Right ventricle myocardium superior (tissue), 1 donor: ENCODE data around the gene DST. TPM values are rescaled to one million over a fixed set of nuclear protein-coding genes. Genes with fewer than 3 reads are reported as not detected.
A peak's percentile ranks its signal among the peaks of the same experiment; 100 is the strongest.

Source experiments
- ATAC-seq: fragments of 200-7000 bp; cut with Tn5 transposase; one replicate; pipeline ENCODE4 v1.9.1; 2020; ENCODE audit warnings: mild to moderate bottlenecking; ENCODE audit not compliant: poor library complexity
- DNase-seq: peaks from one replicate; pipeline ENCODE4 v3.0.0-alpha.2; 2020
- intact Hi-C: fragments of 100-400 bp; cut with DNase I; formaldehyde crosslinking; loops from one replicate; pipeline ENCODE4 v1.11.2; 2022
- total RNA-seq: library from RNA; stranded (reverse); fragmentation: NEBNext Ultra II Directional; extraction: Animal tissue kit (Norgen Biotek cat#: 25700); gene quantifications from one replicate; pipeline ENCODE4 v1.2.1, GENCODE V29; 2021
- donor health status: DM: no; HTN: yes; CAD: no; lungs with severe emphysema.

Gene DST
- total RNA-seq, 1 donor from 2014 or later, result 234 TPM

DNA sequence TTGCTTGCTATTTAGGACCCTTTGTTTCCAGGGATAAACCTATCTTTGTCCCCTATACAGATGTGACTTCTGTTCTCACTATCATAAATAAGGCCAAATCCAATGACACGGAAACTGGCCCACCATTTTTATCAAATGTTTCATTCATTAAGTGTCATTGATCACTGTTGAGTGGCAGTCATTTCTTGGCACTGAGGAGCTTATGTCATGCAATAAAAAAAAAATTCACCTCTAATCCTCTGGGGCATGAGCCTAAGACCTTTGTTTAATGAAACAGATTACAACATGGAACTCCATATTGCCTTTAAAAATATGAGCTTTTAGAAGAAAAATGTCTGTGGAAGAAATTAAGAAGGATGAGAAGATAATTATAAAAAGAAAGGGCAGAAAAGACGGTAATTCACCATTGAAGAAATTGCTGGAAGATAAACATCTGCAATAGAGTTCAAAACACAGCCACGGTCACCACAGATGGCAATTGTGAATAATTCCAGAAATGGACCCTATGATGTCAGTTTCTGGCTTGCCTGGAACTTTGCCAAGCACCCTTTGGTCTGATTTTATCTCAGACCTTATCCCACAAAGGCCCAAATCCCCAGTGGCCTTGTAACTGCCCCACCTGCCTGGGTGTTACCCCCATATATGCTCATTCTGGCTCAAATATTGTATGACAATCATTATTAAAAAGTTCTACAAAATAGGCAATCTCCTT, 91.1 kb downstream of the DST start:
- intact Hi-C loops, result no loop called here
- DNase-seq, result no peak
- no peak for ATAC-seq

DNA sequence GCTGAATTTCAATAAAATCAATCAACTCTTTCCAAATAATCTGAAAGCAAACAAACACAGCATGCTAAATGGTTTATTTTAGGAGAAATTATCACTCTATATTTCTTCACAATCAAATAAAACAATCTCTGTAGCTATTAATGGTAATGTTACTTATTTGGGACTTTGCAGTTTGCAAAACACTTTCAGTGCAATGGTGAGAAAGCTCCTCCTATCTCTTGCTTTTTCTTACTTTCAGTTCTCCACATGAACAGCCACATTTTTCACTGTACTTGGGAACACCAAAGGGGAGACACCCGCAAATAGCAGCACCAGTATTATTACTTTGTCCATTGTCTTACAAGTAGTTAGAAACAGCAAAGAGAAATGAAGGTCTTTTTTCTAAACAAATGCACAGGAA, 92.4 kb downstream of the DST start:
- intact Hi-C loops, result no loop called here
- DNase-seq (no peak), ATAC-seq (no peak)

DNA sequence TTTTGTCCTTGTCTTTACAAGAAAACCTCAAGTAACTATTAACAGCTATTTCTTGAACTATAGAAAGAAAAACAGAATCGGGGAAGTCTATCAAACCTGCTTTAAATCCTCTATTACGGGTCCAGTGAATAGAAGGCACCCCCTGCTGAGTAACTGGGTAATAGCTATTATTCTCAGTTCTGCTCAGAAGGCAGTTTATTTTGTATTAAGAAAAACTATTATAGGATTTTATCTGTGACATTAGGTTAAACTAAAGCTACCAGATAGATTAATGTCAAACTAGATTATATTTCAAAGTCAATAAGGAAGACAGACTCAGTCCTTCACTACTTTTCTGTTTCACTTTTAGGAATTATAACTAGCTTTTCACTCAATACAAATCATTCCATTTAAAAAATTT, 93.7 kb downstream of the DST start:
- ATAC-seq (peak; percentile 45), DNase-seq (no peak)
- intact Hi-C loops, result loop anchor here (10.0 kb wide), 1 partner anchor 54 kb away; no protein-coding TSS in a partner anchor

DNA sequence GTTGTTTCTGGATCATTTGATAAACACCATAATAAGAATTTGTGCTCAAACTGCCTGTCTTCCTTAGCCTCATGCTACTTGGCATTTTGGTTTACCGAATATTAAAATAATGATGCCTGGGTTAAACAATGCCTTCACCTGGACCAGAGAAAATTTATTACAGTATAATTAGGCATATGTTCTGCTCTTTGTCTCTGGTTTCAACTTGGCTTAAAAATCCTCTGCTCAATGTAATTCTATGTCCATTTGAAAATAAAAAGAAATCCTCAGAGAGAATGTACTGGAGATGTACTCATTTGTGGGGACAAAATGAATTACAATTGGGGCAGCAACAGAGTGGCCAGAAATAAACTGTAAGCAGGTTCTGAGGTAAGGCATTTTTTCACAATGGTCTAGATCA, 95.0 kb downstream of the DST start:
- DNase-seq (no peak), ATAC-seq (no peak)
- intact Hi-C loops, result loop anchor here (10.0 kb wide), 1 partner anchor 53 kb away; no protein-coding TSS in a partner anchor

DNA sequence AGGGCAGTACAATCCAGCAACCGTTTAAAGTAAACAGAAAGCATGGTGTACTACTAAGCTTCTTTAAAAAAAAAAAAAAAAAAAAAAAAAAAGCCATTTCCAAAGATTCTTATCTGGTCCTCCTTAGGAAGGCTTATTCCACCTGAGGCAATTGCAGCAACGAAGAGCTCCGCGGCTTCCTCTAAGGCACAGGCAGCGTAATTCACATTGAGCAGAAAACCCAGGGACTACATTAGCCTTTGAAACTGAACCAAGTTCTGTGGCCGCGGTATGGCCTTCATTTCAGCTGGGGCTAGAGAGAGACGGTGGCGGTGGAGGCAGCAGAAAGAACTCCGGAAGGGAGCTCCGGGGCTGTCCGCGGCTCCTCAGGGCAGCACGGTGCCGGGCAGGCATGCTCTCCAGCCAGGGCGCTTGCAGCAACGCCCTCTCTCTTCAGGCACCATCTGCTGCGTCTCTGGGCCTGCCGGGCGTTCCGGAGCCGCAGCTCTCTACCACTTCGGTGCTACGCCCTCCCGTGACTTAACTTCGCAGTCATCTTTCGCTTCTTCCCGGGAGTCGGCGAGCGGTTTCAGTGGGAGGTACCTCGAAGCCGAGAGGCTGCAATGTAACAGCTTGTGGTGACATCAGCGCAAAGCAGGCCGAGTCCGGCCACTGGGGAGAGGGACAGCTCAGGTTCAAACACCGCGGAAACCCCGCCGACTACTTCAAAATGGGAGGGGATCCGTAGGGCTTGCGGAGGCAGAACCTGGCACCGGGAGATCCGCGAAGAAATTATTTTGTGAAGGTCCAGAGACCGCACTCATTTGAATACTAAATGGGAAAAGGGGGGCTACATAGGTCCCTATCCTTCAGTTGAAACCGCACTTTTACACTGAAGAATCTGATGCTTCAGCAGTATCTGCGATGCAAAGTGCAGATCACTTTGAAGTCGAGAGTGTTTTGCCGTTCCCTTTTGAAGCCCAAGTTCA, 100.0 kb downstream of the DST start:
- intact Hi-C loops, result loop anchor here (10.0 kb wide), 1 partner anchor 48 kb away; no protein-coding TSS in a partner anchor
- DNase-seq, result peak; percentile 95
- ATAC-seq, result peak; percentile 96

DNA sequence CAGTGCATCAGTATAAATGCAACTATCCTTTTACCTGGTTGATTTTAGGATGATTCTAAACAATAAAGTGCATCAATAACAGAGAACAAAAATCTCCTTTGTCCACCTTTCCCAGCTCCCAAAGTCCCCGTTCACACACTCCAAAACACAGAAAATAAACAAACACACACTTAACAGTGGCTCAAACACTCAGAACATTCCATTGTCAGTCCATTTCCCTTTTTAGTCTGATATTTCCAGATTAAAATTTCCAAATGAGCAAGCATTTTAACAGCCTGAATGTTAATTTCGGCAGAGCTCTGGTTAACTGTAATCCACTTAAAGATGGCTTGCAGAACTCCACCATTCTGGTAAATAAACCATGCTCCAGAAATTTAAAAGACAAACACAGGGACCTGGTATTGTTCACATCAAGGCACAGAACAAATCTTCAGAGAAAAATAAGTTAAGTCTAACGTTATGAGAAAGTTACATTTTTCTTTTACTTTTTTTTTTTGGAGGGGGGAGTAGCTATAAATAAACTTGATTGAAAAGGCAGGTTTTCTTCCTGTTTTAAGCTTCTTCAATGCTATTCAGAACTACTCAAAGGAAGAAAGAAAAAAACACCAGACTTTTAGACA, 100.8 kb downstream of the DST start:
- DNase-seq (no peak), ATAC-seq (no peak)
- intact Hi-C loops, result loop anchor here (10.0 kb wide), 1 partner anchor 47 kb away; no protein-coding TSS in a partner anchor

DNA sequence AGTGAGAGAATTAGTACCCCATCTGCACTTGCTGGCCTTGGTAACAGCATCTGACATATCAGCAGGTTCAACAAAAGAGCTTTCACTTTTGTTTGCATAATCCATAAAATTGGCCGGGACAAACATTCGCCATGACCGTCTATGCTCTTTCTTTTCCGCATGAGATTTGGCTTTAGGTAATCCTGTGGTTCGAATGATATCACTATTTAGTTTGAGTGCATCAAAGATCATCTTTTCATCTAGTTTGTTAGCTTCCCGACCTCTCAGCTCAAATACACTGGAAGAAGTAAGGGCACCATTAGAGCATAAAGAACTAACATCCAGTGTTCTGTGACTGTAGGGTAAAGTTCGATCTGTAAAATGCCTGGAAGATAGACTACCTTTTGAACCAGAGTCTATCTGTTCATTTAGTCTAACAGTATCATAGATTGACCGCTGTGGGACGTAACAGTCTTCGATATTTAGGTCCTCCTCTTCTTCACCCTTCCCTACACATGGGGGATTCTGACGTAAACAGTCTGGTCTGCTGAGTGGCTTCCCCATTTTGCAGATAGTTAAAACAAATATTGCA, 101.6 kb downstream of the DST start:
- ATAC-seq (no peak), DNase-seq (no peak)

DNA sequence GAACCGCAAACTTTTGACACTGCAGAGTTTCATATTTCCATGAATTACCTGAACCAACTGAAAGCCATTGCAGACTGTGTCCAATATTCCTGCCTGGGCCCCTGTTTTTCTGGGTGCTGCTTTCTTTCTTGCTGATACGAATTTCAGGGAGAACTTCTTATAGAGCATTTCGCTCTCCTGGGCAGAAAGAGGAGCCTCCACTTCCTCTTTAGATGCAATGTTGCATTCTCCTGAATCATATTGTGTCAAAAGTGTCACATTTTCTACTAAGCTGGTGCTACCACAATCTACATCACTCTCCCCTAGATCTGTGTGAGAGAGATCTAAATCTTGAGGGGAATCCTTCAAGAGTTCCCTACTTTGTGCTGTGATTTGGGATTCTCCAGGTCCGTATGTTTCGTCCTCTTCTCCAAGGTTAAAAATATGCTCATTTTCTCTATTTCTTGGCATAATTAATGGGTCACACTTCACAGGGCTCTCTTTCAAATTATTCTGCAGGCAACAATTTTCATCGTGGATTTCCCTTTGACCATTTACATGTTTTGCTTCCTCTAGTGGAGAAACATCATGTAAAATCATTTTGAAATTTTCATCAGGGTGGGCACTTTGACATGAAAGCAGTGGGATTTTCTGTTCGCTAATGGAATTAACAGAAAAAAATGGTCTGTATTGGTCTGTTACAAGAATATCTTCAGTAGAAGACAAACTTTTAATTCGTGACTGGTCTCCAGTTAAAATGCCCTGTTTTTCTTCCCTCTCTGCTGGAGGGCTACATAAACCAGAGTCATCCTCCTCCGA, 102.3 kb downstream of the DST start:
- intact Hi-C loops, result loop anchor here (10.0 kb wide), 1 partner anchor 46 kb away; no protein-coding TSS in a partner anchor
- ATAC-seq (no peak), DNase-seq (no peak)

More for the DNA sequence above, 101.6 kb downstream of the DST start:
- intact Hi-C loops, result loop anchor here (10.0 kb wide), 1 partner anchor 46 kb away; no protein-coding TSS in a partner anchor

DNA sequence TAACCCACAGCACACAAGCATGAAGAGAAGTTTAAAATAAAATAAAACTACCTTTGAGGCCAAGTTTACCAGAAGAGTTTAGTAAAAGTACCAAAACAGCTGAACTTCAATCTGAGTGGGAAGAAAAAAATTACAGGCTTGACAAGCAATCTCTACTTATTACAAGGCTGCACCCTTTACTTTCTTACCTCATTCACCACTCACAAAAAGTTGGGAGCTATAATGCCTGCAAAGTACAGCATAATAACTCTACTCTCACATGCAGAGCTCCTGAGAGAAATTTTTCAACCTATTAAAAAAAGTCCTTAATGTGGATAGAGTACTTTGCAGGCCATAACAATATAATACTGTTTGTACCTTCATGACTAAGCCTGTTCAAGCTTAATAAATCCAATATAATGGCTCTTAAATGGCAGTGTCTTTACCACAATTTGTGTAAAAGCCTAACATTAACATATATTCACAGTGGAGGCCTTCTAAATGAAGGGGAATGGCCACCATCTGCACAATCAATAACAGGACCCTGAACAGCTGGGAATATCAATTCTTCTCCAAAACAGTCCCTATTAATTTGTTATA, 103.1 kb downstream of the DST start:
- ATAC-seq, result no peak
- no peak for DNase-seq
- intact Hi-C loops, result loop anchor here (10.0 kb wide), 1 partner anchor 45 kb away; no protein-coding TSS in a partner anchor

DNA sequence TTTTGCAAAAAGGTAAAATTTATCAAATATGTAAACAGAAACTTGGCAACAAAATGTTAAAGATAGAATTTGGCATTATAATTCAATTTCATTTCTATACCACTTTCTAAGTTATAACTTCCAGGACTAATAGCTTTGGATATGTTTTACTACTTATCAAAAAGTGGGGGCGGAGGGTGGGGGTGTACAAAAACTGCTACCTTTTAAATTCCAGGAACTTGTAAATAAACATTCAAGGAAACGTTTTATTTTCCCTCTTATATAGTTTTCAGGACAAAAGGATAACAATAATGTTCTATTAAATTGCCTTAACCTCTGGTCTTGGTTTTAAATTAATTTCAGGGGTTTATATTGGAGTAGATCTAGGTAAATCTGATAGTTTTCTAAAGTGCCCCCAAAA, 103.8 kb downstream of the DST start:
- DNase-seq, result no peak
- intact Hi-C loops, result no loop called here
- no peak for ATAC-seq

DNA sequence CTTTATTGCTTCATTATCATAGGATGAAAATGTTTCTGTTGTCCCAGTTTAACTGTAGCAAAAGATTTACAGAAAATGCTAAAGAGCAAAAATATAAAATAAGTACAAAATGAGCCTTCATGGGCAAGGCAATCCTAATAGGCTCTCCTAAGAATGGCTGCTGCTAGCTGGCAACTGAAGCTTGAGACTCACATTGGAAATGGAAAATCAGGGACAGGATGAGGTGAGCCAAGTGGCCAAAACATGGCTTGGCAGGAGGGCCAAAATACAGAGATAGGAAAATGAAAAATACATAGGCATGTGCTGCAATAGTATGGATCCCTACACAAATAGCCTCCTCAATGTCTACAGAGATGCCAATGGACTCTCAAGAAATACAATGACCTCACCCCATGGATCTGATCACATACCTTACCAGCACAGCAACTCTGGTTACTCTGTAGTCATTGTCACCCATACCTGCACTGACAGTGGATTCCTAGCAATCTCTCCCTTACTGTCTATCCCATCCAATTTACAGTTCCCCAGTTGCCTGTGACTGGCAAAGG, 105.4 kb downstream of the DST start:
- no peak for DNase-seq
- intact Hi-C loops, result no loop called here
- ATAC-seq, result no peak

DNA sequence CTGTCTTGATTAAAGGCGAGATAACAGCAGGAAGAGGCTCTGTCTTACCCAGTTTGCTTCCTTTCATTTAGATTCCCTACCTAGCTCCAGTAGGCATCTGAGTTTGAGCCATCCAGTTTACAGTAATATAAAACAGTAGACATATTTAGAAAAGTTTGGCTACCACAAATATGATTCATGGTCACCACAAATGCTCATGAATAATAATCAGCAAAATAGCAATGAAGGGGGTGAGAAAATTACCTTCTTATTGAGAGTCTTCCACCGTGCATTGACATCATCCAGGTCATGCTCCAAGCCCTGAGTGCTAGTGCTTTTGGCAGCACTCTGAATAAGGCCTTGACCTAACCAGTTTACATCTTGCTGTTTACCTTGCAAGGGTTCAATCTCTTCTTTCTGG, 106.2 kb downstream of the DST start:
- no peak for ATAC-seq
- DNase-seq, result no peak
- intact Hi-C loops, result no loop called here

DNA sequence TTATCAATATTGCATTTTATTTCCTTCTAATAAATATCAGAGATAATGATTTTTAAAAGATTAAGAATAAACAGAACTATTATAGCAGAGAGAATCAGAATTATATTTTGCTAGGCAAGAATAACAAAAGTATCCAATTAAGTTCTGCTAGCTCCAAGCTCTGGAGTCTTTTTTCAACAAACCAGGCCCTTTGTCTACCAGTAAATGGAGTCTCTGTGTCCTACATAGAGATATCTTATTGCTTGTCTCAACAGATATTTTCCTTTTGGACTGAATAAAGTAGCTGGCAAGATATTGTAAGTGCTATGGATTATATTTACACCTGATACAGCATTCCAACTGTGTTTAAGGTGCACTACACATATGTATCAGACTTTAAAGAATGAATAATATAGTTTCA, 107.1 kb downstream of the DST start:
- DNase-seq (no peak), ATAC-seq (no peak)
- intact Hi-C loops, result no loop called here

DNA sequence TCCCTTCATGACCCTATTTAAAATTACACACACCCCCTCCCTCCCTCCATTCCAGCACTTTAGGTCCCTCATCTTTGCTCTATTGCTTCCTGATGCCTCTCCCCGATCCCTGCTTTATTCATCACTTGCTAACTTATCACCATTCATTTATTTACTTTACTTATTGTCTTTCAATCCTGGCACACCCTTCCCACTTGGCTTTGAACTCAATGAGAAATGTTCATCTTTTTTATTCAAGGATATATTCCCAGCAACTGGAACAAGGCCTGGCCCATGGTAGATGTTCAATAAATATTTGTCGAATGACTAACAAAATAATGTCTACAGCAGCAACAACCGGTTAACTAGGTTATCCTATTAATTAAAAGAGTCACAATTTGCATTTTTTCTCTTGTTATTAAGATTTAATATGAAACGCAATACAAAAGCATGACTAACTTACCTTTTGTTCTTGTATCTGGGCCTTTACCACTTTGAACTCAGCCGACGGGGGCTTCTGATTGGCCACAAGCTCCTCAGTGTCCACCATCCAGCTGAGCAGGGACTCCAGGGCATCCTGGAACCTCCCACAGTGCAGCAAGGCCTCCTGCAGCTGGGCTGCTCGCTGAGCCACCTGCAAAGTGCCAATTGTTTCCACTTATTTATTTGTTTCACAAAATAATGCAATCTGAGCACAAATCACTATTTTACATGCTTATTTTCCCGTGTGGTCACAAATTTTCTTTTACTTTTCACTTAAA, 107.8 kb downstream of the DST start:
- intact Hi-C loops, result no loop called here
- ATAC-seq, result no peak
- no peak for DNase-seq

DNA sequence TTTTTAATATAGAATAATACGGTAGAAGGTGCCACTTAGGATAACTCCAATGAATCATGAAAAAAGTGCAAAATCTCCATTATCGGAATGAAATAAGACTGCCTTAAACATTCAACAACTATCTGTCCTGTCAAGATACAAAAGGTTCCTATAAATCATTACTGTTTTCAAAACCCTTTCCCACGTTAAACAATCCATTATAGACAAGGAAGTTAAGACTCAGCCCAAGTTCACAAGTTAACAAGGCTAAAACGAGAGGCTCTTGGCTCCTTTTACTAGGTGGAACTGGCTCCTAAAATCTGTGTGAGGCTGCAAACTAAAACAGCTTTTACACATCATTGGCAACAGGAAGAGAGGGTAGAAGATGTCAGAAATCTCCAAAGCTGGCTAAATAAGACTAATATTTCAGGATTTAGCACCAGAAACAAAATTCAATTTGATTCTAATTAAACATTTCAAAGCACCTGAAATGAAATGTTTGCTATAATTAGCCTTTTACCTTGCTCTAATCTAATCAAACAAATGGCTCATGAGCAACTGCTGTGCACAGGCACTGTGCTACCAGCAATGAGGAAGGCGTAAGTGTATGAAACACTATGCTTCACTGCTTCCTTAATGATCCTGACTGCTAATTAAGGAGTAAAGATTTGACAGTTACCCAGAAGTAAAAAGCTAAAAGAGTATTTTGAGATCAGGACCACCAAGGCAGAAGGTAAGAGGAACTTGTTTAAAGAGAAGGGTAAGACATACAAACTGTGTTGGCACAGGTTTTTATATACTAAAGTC, 109.7 kb downstream of the DST start:
- intact Hi-C loops, result no loop called here
- DNase-seq, result no peak
- ATAC-seq, result no peak
